ENCODE data around the gene EFNA2.

GRCh38 chr19:1265615-1266128, 20.0 kb upstream of the EFNA2 start:
- TF ChIP-seq, protein P1, sequence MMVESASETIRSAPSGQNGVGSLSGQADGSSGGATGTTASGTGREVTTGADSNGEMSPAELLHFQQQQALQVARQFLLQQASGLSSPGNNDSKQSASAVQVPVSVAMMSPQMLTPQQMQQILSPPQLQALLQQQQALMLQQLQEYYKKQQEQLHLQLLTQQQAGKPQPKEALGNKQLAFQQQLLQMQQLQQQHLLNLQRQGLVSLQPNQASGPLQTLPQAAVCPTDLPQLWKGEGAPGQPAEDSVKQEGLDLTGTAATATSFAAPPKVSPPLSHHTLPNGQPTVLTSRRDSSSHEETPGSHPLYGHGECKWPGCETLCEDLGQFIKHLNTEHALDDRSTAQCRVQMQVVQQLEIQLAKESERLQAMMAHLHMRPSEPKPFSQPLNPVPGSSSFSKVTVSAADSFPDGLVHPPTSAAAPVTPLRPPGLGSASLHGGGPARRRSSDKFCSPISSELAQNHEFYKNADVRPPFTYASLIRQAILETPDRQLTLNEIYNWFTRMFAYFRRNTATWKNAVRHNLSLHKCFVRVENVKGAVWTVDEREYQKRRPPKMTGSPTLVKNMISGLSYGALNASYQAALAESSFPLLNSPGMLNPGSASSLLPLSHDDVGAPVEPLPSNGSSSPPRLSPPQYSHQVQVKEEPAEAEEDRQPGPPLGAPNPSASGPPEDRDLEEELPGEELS (CRISPR knock-in tag; IDR thresholded peaks at IDR 0.05): no peak
- TF ChIP-seq, protein P2, sequence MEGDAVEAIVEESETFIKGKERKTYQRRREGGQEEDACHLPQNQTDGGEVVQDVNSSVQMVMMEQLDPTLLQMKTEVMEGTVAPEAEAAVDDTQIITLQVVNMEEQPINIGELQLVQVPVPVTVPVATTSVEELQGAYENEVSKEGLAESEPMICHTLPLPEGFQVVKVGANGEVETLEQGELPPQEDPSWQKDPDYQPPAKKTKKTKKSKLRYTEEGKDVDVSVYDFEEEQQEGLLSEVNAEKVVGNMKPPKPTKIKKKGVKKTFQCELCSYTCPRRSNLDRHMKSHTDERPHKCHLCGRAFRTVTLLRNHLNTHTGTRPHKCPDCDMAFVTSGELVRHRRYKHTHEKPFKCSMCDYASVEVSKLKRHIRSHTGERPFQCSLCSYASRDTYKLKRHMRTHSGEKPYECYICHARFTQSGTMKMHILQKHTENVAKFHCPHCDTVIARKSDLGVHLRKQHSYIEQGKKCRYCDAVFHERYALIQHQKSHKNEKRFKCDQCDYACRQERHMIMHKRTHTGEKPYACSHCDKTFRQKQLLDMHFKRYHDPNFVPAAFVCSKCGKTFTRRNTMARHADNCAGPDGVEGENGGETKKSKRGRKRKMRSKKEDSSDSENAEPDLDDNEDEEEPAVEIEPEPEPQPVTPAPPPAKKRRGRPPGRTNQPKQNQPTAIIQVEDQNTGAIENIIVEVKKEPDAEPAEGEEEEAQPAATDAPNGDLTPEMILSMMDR (IDR thresholded peaks at IDR 0.05): no peak
- TF ChIP-seq ATF3 (CRISPR knock-in tag; conservative IDR thresholded peaks at IDR 0.05) (no peak), RELA (CRISPR knock-in tag; IDR thresholded peaks at IDR 0.05; ENCODE audit: borderline replicate concordance) (no peak), ELF4 (CRISPR knock-in tag; IDR thresholded peaks at IDR 0.05; ENCODE audit: low read depth) (no peak), FOXP1 (CRISPR knock-in tag; IDR thresholded peaks at IDR 0.05; ENCODE audit: borderline replicate concordance) (0 out of 2 replicates have a peak, but pooled peaks have one; percentile 17), ZNF232 (CRISPR knock-in tag; IDR thresholded peaks at IDR 0.05) (no peak), GABPB1 (CRISPR knock-in tag; IDR thresholded peaks at IDR 0.05) (no peak), TEAD4 (CRISPR knock-in tag; IDR thresholded peaks at IDR 0.05) (no peak), ZNF138 (CRISPR knock-in tag; conservative IDR thresholded peaks at IDR 0.05) (no peak), PREB (CRISPR knock-in tag; IDR thresholded peaks at IDR 0.05; ENCODE audit: borderline replicate concordance) (no peak), IRF2 (CRISPR knock-in tag; IDR thresholded peaks at IDR 0.05; ENCODE audit: borderline replicate concordance, low read depth) (no peak), ZNF121 (CRISPR knock-in tag; IDR thresholded peaks at IDR 0.05) (no peak)
- TF ChIP-seq, protein P3, sequence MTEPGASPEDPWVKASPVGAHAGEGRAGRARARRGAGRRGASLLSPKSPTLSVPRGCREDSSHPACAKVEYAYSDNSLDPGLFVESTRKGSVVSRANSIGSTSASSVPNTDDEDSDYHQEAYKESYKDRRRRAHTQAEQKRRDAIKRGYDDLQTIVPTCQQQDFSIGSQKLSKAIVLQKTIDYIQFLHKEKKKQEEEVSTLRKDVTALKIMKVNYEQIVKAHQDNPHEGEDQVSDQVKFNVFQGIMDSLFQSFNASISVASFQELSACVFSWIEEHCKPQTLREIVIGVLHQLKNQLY (CRISPR knock-in tag; IDR thresholded peaks at IDR 0.05): no peak

Data from WTC11 (cell line).